ENCODE data around the gene PBX4.

The PBX4 gene

GRCh38 chr19:19552798-19553197 is 65.7 kb downstream of the PBX4 start:
- DNase-seq = peak; percentile 40 to 45

DNA sequence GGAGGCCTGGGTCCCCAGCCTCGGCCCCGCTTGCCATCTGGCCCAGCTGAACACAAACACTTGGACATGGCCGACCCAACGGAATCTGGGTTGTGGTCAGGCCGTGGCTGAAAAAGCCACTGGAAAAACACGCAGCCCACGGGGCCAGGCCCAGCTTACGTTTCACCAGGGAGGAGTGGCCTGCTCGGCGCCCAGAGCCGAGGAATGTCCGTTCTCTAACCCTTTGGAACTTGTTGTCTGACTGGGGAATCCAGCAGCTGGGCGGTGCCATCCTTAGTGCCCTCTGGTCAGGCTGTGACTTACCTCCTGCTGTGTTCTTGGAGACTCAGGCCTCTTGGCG is 66.7 kb downstream of the PBX4 start:
- no peak for DNase-seq

DNA sequence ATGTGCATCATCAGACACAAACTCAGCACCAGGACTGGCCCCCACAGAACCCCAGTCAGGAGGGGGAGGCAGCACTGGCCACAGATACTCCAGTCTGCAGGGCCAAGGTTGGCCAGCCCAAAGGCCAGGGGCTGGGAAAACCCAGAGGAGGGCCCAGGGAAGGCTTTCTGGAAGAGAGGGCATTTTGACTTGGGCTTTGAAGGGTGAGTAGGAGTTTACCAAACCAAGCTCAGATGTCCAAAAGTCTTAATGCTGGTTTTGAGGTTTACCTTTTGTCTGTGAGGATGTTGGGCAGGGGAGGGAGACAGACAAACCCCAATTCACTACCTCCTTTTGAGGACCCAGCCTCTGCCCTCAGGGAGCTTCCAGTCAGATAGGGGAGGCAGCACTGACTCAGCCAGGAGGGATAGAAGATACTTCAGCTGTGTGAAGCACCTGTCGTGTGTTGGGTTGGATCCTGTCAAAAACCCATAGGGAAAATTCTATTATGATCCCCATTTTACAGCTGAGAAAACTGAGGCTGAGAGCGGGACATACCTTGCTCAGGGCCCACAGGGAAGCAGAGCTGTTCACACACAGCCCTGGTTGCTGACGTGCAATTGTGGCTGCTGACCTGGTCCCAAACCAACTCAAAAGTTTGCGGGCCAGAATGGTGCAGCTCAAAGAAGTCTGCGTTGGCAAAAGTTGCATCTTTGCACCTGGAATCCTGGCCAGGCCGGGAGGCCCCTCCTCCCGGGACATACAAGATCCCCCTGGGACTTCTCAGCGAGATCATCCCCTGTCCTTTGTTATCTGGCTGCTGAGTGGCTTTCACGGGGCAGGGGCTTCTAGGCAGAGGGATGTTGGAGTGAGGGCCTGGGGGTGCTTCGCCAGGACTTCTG is 67.3 kb downstream of the PBX4 start:
- no peak for DNase-seq

DNA sequence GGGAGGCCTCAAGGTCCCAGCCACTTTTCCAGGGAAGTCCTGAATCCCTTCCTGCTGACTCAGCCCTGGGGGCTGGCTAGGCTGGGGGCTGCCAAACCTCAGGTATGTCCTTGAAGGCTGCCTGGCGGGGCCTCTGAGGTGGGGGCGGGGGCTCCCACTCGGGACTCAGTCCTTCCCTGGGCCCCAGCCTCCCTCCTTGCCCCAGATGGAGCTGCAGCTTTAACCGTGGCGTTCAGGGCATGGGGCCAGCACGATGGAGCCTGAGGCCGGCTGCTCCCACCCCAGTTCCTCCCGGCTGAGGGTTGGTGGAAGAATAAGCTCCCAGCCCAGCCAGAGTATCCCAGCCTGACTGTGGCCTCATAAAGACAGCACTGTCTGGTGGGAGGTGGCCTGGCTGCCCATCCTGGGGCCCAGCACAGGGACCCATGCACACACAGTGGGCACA is 68.0 kb downstream of the PBX4 start:
- DNase-seq = no peak

DNA sequence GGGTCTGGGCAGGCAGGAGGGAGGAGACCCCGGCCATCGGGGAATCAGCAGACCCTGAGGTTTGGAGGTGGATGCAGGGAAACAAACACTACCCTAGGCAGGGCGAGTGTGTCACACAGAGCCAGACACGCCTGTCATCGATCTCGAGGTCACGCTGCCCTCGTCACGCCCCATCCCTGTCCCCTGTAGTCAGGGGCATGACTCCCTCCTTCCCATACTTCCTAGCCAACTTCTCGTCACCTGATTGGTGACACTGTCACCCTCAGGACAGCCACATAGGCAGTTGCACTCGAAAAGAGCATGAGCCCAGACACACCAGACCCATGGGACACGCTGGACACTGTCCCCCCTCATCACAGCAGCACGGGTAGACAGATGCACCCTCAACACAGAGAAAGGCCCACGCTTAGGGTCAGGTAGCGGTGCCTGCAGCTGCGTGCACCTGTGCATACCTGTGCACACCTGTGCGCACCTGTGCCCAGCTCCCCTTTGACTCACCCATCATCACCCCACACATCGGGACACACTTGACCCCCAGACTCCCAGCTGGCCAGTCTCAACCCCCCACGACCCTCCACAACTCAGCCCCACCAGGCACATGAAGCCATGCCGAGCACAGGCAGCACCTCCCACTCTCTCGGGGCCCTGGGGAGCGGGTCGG is 68.6 kb downstream of the PBX4 start:
- no peak for DNase-seq

GRCh38 chr19:19548915-19549759 is 69.3 kb downstream of the PBX4 start:
- DNase-seq = no peak

DNA sequence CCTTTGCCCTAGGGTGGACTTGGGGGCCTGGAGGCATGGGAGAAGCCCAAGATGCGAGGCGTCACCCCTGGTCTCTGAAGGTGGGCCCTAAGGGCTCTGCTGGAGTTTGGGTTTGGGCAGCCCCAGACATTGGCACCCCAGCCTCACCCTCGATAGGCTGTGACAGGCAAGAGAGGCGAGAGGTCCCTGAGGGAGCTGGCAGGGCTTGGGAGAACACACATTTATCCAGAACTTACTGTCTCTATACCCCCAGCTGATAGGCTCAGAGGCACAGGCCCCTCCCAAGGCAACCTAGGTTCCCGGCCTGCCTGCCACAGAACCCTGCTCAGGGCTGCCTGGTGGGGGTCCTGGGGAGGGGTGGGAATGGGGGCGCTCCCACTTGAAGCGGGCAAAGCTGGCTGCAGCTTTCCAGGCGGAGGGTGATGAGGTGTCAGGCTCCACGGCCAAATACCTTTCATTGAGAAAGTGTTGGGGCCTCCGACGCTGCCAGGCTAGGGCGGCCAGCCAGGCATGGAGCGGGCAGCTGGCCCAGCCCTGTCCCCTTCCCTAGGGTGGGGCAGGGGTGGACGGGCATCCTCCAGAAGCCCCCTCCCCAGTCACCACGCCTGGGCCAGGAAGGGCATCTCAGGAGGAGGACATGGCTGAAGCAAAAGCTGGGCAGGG is 70.7 kb downstream of the PBX4 start:
- no peak for DNase-seq

GRCh38 chr19:19546751-19547162 is 71.7 kb downstream of the PBX4 start:
- DNase-seq = no peak

DNA sequence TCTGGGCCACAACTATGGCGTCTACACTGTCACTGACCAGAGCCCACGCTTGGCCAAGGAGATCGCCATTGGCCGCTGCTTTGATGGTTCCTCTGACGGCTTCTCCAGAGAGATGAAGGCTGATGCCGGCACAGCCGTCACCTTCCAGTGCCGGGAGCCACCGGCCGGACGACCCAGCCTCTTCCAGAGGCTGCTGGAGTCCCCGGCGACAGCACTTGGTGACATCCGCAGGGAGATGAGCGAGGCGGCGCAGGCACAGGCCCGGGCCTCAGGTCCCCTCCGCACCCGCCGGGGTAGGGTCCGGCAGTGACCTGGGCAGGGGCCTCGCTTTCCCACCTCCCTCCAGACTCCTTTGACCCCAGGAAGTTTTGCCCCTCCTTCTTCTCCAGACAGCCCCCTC is 72.8 kb downstream of the PBX4 start:
- DNase-seq = no peak

DNA sequence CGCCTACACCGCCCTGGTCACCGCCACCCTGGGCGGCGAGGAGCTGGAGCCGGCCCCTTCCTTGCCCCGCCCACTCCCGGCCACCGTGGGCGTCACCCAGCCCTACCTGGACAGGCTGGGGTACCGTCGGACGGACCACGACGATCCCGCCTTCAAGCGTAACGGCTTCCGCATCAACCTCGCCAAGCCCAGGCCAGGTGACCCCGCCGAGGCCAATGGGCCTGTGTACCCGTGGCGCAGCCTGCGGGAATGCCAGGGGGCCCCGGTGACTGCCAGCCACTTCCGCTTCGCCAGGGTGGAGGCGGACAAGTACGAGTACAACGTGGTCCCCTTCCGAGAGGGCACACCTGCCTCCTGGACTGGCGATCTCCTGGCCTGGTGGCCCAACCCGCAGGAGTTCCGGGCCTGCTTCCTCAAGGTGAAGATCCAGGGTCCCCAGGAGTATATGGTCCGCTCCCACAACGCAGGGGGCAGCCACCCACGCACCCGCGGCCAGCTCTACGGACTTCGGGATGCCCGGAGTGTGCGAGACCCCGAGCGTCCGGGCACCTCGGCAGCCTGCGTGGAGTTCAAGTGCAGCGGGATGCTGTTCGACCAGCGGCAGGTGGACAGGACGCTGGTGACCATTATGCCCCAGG is 73.4 kb downstream of the PBX4 start:
- DNase-seq = no peak

DNA sequence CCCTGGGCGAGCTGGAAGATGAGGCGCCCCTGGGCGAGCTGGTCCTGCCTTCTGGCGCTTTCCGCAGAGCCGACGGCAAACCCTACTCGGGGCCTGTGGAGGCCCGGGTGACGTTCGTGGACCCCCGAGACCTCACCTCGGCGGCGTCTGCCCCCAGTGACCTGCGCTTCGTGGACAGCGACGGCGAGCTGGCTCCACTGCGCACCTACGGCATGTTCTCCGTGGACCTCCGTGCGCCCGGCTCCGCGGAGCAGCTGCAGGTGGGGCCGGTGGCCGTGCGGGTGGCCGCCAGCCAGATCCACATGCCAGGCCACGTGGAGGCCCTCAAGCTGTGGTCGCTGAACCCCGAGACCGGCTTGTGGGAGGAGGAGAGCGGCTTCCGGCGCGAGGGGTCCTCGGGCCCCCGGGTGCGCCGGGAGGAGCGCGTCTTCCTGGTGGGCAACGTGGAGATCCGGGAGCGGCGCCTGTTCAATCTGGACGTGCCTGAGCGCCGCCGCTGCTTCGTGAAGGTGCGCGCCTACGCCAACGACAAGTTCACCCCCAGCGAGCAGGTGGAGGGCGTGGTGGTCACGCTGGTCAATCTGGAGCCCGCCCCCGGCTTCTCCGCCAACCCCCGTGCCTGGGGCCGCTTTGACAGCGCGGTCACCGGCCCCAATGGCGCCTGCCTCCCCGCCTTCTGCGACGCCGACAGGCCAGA is 74.1 kb downstream of the PBX4 start:
- DNase-seq = no peak

DNA sequence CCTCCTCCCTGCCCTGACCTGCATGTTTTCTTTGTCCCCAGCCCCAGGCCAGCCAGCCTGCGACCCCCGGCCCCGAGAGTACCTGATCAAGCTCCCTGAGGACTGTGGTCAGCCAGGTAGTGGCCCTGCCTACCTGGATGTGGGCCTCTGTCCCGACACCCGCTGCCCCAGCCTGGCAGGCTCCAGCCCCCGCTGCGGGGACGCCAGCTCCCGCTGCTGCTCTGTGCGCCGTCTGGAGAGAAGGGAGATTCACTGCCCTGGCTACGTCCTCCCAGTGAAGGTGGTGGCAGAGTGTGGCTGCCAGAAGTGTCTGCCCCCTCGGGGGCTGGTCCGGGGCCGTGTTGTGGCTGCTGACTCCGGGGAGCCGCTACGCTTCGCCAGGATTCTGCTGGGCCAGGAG is 74.8 kb downstream of the PBX4 start:
- no peak for DNase-seq

GRCh38 chr19:19543101-19543500 is 75.4 kb downstream of the PBX4 start:
- DNase-seq = no peak

- DNase-seq = no peak
Observed at GRCh38 chr19:19542507-19542906, 76.0 kb downstream of the PBX4 start.

- no peak for DNase-seq
Observed at GRCh38 chr19:19541616-19542015, 76.9 kb downstream of the PBX4 start.

- peak; percentile 81 to 87 for DNase-seq
Observed at GRCh38 chr19:19540715-19541515, 77.6 kb downstream of the PBX4 start.

DNA sequence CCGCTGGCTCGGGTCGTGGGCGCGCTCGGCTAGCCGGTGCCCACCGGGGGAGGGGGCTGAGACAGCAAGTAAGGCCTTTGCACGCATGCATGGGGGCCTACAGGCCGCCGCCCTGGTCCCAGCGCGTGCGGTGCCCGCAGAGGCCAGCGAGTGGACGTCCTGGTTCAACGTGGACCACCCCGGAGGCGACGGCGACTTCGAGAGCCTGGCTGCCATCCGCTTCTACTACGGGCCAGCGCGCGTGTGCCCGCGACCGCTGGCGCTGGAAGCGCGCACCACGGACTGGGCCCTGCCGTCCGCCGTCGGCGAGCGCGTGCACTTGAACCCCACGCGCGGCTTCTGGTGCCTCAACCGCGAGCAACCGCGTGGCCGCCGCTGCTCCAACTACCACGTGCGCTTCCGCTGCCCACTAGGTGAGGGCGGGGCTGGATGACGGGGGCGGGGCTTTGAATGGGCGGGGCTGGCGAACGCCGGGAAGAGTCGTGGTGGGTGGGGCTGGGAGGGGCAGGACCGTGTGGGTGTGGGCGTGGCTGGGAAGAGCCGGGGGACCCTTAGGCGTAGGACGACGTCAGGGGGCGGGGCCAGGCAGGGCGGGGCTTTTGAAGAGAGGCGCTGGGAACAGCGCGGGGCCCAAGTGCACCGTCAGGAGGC is 78.3 kb downstream of the PBX4 start:
- peak; percentile 61 to 82 for DNase-seq

- DNase-seq = no peak
Observed at GRCh38 chr19:19539698-19540063, 78.8 kb downstream of the PBX4 start.

DNA sequence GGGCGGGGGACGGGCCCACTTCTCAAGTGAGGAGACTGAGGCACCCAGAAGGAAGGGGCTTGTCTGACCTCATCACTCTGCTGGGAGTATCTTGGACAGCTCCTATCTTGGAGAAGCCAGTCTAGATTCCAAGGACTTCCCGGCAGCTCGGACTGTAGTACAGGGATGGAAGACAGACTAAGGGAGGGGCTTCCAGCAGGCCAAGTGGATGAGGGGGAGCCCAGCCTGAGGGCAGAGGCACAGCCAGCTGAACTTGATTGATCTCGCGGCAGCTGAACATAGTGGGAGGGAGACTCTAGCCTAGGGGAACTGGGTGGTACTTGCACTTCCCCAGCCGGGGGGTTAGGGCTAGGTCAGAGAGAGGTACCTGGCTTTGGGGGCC is 79.7 kb downstream of the PBX4 start:
- DNase-seq = no peak

- peak; percentile 46 to 52 for DNase-seq
Observed at GRCh38 chr19:19538061-19538784, 80.3 kb downstream of the PBX4 start, which contains the start of gene CILP2. CILP2 (plus strand) TSS chr19:19538265; CDS start chr19:19538350, 85 bp downstream.

All from stimulated activated CD4-positive, alpha-beta T cell treated with anti-CD3 and anti-CD28 coated beads, Interleukin-2, amount 100 ng/mL, for 24 hours (primary cell).